HuH-7 (cell line): ENCODE results near the gene ITGB3BP.
"Not testable (repeated sequence)": the region's sequence is repeated elsewhere in the genome, so short reads cannot be mapped to it uniquely, and the experiment has no call there.

Experiments used
- DNase-seq: peaks from one replicate; pipeline ENCODE4 v3.0.0; 2011; ENCODE audit warnings: low spot score

The ITGB3BP gene, protein sequence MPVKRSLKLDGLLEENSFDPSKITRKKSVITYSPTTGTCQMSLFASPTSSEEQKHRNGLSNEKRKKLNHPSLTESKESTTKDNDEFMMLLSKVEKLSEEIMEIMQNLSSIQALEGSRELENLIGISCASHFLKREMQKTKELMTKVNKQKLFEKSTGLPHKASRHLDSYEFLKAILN

GRCh38 chr1:63522891-63523728 lies at the start of gene ITGB3BP, which contains the start of gene EFCAB7:
Gene ITGB3BP (minus strand): TSS chr1:63523225. CDS start chr1:63523133, 92 bp downstream.
Gene EFCAB7 (plus strand): TSS chr1:63523525. CDS start chr1:63525573, 2,048 bp downstream.
- peak; percentile 67 for DNase-seq

DNA sequence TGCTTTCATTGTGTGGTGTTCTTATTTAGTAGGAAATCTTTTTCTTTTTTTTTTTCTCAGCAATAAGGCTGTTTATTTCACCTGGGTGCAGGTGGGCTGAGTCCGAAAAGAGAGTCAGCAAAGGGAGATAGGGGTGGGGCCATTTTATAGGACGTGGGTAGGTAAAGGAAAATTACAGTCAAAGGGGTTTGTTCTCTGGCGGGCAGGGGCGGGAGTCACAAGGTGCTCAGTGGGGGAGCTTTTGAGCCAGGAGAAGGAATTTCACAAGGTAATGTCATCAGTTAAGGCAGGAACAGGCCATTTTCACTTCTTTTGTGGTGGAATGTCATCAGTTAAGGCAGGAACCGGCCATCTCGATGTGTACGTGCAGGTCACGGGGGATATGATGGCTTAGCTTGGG lies 49.7 kb upstream of the ITGB3BP start:
- not testable (repeated sequence) for DNase-seq

DNA sequence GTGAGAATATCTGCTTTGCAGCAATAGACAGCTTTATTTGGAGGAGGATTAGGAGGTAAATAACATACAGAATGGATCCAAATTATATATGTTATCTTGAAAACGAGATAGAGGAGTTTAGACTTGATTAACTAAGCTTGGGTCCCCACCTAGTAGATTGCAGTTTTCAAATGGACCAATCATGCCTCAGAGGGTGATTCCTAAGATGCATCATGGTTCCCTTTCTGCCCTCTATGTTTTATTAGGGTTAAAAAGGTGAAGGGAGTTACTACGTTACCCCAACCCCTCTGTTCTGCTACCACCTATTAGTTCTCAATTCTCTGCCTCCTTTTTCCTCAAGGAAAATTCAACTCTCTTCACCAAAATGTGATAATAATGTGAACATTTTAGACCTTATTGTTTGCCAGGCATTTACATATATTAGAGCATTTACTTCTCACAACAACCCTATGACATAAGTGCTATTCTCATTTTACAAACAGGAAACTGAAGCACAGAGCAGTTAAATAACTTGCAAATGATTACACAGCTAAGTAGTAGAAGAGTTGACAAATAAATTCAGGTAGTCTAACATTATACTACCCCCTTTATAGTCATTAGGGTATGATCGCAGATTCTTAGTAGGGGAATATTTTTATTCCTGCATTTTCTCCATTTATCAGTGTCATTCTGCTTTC lies 46.8 kb upstream of the ITGB3BP start:
- no peak for DNase-seq

DNA sequence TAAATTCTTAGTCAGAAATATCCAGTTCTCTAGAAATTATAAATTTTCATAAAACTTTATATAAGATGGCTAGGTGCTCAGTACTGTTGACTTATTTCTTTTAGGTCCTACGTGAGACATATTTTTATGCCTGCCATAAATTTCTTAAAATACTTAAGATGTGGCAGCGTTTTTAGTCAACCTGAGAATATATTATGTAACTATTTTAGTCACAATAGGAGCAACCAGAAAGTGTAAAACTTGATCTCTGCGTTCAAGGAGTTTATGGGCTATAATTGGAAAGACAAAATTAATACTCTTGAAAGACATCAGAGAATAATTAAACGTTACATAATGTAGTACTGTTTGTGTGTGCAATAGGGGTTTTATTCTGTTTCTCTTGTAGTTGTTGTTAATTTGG lies 46.0 kb upstream of the ITGB3BP start:
- DNase-seq, result no peak

DNA sequence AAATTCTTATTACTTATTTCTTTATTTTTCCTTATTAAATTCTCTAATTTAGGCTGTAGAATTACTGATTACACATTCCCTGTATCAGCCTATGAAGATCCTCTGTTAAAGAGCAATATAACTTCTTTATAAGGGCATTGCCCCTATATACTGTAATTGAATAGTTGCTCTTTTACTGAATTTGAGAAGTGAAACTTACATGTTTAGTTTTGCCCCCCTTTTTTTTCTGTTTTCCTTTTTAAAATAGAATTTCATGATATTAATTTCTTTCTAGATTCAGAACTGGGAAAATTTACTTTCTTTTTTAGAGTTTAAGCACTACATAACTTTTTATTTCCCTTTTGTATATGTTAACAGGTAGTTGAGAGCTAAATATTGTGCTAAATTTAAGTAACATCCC lies 40.7 kb upstream of the ITGB3BP start:
- DNase-seq, result no peak

DNA sequence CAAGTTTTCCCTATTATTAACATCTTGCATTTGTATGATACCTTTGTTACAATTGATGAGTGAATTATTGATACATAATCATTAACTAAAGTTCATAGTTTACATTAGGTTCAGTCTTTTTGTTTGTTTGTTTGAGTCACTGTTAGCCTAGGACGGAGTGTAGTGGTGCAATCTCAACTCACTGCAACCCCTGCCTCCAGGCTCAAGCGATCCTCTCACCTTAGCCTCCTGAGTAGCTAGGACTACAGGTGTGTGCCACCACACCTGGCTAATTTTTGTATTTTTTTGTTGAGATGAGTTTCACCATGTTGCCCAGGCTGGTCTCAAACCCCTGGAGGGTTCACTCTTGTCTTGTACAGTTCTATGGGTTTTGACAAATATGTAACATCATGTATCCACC lies 36.3 kb upstream of the ITGB3BP start:
- DNase-seq, result no peak

GRCh38 chr1:63557365-63557987 lies 34.5 kb upstream of the ITGB3BP start:
- peak; percentile 4 for DNase-seq

DNA sequence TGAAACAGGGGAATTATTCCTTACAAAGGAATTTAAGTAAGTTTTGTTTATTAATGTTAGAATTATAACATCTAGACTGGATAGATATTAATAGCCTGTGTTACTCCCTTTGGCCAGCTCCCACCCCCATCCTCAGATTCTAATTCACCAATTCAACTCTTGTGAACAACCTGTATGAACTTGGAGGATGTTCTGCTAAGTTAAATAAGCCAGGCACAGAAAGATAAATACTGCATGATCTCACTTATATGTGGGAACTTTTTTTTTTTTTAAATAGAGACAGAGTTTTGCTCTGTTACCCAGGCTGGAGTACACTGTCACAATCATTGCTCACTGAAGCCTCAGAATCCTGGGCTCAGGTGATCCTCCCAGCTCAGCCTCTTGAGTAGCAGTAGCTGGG lies 32.5 kb upstream of the ITGB3BP start:
- DNase-seq, result no peak

DNA sequence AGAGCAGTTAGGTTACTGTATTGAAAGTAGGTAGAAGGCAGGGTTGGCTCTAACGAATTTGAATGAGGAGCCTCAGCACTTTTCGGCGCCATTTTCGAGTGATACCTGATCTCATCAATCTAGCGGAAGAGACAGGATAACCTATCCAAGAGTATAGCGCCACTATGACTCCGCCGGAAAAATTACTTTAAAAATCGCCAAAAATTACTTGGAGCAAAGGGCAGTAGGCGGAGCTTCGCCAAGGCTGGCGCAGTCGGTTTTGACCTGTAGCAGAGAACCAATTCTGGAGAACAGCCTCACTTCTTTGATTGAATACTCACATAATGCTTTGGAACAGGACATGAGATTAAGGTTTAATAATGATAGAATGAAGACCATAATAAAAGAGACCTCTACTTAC lies 25.9 kb upstream of the ITGB3BP start:
- DNase-seq, result no peak

DNA sequence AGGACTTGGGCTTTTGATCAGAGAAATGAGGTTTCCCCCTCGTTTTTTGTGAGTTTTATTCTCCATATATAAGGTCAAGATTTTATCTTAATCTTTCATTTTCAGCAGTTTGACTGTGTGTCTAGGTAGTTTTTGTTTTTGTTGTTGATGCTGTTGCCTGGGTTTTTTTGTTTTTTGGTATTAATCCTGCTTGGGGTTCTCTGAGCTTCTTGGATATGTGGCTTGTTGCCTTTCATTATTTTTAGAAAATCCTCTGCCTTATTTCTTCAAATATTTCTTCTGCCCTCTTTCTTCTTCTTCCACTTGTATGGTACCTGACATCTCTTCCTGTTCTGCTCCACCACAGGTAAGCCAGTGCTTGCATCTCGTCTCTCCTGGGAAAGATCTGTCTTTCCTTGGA lies 25.3 kb upstream of the ITGB3BP start:
- no peak for DNase-seq

- no peak for DNase-seq
These were observed 24.7 kb upstream of the ITGB3BP start for GRCh38 chr1:63547621-63548294.

- no peak for DNase-seq
These were observed 22.8 kb upstream of the ITGB3BP start for GRCh38 chr1:63545780-63546179.

DNA sequence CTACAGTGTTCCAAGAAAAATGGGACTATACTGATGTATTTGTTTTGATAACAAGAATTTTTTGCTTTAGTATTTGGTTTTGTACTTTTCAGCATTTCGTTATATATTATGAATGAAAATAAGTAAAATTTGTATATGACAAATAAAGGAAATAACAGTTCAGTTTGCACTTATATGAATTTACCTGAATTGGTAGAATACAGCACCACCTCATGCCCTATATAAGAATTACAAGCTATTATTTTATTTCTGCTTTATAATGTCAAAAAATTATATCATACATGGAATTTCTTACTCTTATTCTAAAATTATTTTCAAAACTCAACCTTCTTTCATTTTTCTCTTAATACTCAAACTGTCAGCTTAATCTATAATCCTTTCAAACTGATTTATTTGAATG lies 14.9 kb upstream of the ITGB3BP start:
- DNase-seq, result no peak

DNA sequence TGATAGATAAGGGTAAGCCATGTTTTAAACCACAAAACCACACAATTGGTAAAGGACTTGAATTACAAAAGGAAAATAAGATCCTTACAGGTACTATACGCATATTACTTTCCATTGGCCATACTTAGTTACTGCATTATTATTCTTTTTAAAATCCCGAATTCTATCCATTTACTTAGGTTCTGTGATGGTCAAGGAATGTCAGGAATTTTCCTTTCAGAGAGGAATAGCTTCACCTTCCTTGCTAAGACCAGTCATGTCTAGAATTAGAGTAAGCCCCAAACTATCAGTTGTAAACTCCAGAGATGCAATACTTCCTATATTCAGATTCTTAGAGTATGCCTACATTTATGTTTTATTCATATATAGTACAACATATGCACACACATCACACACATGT lies 14.0 kb upstream of the ITGB3BP start:
- DNase-seq, result no peak

DNA sequence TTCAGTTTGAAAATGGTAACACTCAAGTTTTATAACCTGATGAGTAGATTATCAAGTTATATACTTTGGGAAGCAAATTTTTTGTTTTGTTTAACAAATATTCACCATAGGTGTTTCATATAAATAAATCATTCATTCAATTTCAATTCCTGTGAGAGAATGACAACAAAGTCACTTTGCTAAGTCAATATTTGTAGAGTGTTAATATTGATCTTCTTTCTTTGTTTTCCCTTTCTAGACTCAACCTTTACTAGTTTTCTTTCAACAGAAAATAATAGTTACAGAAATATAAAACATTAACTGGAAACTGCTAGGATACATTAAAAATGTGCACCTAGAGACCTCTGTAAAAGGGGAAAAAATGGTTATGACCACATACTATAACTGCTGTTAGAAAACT lies 11.4 kb upstream of the ITGB3BP start:
- no peak for DNase-seq

GRCh38 chr1:63533931-63534330 lies 10.9 kb upstream of the ITGB3BP start:
- DNase-seq, result no peak

GRCh38 chr1:63532727-63533126 lies 9.7 kb upstream of the ITGB3BP start:
- DNase-seq, result no peak

- DNase-seq, result no peak
These were observed 1.2 kb upstream of the ITGB3BP start for GRCh38 chr1:63524201-63524600.

- DNase-seq, result no peak
These were observed 713 bp upstream of the ITGB3BP start for GRCh38 chr1:63523738-63524137.

DNA sequence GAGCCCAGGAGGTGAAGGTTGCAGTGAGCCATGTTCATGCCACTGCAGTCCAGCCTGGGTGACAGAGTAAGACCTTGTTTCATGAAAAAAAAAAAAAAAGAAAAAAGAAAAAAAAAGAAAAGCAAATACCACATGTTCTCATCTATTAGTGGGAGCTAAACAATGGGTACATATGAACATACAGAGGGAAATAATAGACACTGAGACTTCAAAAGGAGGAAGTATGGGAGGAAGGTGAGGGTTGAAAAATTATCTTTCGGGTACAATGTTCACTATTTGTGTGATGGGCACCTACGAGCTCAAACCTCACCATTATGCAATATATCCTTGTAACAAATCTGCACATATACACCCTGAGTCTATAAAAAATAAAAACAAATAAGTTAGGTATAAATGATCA lies 6.4 kb downstream of the ITGB3BP start:
- DNase-seq, result no peak

GRCh38 chr1:63512584-63512983 lies 10.4 kb downstream of the ITGB3BP start:
- DNase-seq, result no peak

DNA sequence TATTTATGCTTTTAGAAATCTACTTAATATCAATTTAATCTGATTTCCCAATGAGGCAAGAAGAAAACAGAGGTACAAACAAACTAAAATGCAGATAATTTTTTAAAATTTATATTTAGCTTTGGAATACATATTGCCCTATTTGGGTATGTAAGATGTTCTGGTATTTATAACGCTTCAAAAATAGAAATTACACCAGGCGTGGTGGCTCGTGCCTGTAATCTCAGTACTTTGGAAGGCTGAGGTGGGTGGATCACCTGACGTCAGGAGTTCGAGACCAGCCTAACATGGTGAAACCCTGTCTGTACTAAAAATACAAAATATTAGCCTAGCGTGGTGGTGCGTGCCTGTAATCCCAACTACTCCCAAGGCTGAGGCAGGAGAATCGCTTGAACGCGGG lies 13.3 kb downstream of the ITGB3BP start:
- no peak for DNase-seq
